HEK293 (cell line): ENCODE results near the gene ANTKMT.

Experiments
- GLIS2 ChIP-seq: fragments of 450-650 bp; formaldehyde crosslinking; IDR thresholded peaks from 2 replicates; pipeline ENCODE4 v1.5.1; 2016; ENCODE audit warnings: missing biosample characterization, missing genetic modification characterization
- HIC1 ChIP-seq: fragments of 450-650 bp; formaldehyde crosslinking; IDR thresholded peaks from 2 replicates; pipeline ENCODE4 v1.5.1; 2016; ENCODE audit warnings: missing biosample characterization, missing genetic modification characterization
- MEIS1 ChIP-seq: sonication (generic); formaldehyde crosslinking; IDR thresholded peaks from 2 replicates; pipeline ENCODE4 v1.8.1; 2022; ENCODE audit warnings: missing genetic modification reagents, mild to moderate bottlenecking, borderline replicate concordance
- MYNN ChIP-seq: fragments of 450-650 bp; formaldehyde crosslinking; IDR thresholded peaks from 2 replicates; pipeline ENCODE4 v1.5.1; 2016; ENCODE audit warnings: missing biosample characterization, missing genetic modification characterization, borderline replicate concordance
- REST ChIP-seq: fragments of 450-650 bp; formaldehyde crosslinking; IDR thresholded peaks from 2 replicates; pipeline ENCODE4 v1.5.1; 2016; ENCODE audit warnings: missing biosample characterization, missing genetic modification characterization
- SP7 ChIP-seq: fragments of 450-650 bp; formaldehyde crosslinking; IDR thresholded peaks from 2 replicates; pipeline ENCODE4 v1.5.1; 2016; ENCODE audit warnings: missing biosample characterization, missing genetic modification characterization
- ZBTB48 ChIP-seq: fragments of 450-650 bp; formaldehyde crosslinking; IDR thresholded peaks from 2 replicates; pipeline ENCODE4 v1.5.1; 2016; ENCODE audit warnings: missing biosample characterization, missing genetic modification characterization
- ZNF138 ChIP-seq: fragments of 450-650 bp; formaldehyde crosslinking; IDR thresholded peaks from 2 replicates; pipeline ENCODE4 v1.5.1; 2016; ENCODE audit warnings: missing biosample characterization, missing genetic modification characterization, borderline replicate concordance
- ZNF211 ChIP-seq: fragments of 450-650 bp; formaldehyde crosslinking; IDR thresholded peaks from 2 replicates; pipeline ENCODE4 v1.5.1; 2016; ENCODE audit warnings: low read depth, missing biosample characterization, missing genetic modification characterization
- ZNF23 ChIP-seq: fragments of 450-650 bp; formaldehyde crosslinking; IDR thresholded peaks from 2 replicates; pipeline ENCODE4 v1.5.1; 2016; ENCODE audit warnings: missing biosample characterization, missing genetic modification characterization, borderline replicate concordance
- ZNF280D ChIP-seq: fragments of 450-650 bp; formaldehyde crosslinking; IDR thresholded peaks from 2 replicates; pipeline ENCODE4 v1.5.1; 2016; ENCODE audit warnings: missing biosample characterization, missing genetic modification characterization
- ZNF302 ChIP-seq: fragments of 450-650 bp; formaldehyde crosslinking; IDR thresholded peaks from 2 replicates; pipeline ENCODE4 v1.5.1; 2016; ENCODE audit warnings: missing biosample characterization, missing genetic modification characterization, low read depth
- ZNF324 ChIP-seq: fragments of 450-650 bp; formaldehyde crosslinking; IDR thresholded peaks from 2 replicates; pipeline ENCODE4 v1.5.1; 2016; ENCODE audit warnings: missing biosample characterization, missing genetic modification characterization
- ZNF362 ChIP-seq: fragments of 450-650 bp; formaldehyde crosslinking; IDR thresholded peaks from 2 replicates; pipeline ENCODE4 v1.5.1; 2016; ENCODE audit warnings: missing biosample characterization, missing genetic modification characterization
- ZNF549 ChIP-seq: fragments of 450-650 bp; IDR thresholded peaks from 2 replicates; pipeline ENCODE4 v1.5.1; 2018; ENCODE audit warnings: missing biosample characterization, missing genetic modification characterization, mild to moderate bottlenecking, inconsistent platforms, moderate library complexity
- ZNF560 ChIP-seq: fragments of 450-650 bp; formaldehyde crosslinking; IDR thresholded peaks from 2 replicates; pipeline ENCODE4 v1.5.1; 2017; ENCODE audit warnings: missing biosample characterization, missing genetic modification characterization, borderline replicate concordance
- ZNF600 ChIP-seq: fragments of 450-650 bp; formaldehyde crosslinking; IDR thresholded peaks from 2 replicates; pipeline ENCODE4 v1.5.1; 2016; ENCODE audit warnings: missing biosample characterization, missing genetic modification characterization
- ZNF664 ChIP-seq: fragments of 450-650 bp; formaldehyde crosslinking; IDR thresholded peaks from 2 replicates; pipeline ENCODE4 v1.5.1; 2016; ENCODE audit warnings: missing biosample characterization, missing genetic modification characterization
- ZXDB ChIP-seq: fragments of 450-650 bp; formaldehyde crosslinking; IDR thresholded peaks from 2 replicates; pipeline ENCODE4 v1.5.1; 2016; ENCODE audit warnings: missing biosample characterization, missing genetic modification characterization
- TF ChIP-seq, protein P1 (sequence below): fragments of 450-650 bp; formaldehyde crosslinking; IDR thresholded peaks from 2 replicates; pipeline ENCODE4 v1.5.0; 2017; ENCODE audit warnings: missing biosample characterization, missing genetic modification characterization, borderline replicate concordance
- TF ChIP-seq, protein P2 (sequence below): fragments of 450-650 bp; formaldehyde crosslinking; IDR thresholded peaks from 2 replicates; pipeline ENCODE4 v1.5.1; 2016; ENCODE audit warnings: missing biosample characterization, missing genetic modification characterization
- TF ChIP-seq, protein P3 (sequence below): fragments of 450-650 bp; formaldehyde crosslinking; IDR thresholded peaks from 2 replicates; pipeline ENCODE4 v1.5.1; 2016; ENCODE audit warnings: missing biosample characterization, missing genetic modification characterization

ANTKMT gene

DNA sequence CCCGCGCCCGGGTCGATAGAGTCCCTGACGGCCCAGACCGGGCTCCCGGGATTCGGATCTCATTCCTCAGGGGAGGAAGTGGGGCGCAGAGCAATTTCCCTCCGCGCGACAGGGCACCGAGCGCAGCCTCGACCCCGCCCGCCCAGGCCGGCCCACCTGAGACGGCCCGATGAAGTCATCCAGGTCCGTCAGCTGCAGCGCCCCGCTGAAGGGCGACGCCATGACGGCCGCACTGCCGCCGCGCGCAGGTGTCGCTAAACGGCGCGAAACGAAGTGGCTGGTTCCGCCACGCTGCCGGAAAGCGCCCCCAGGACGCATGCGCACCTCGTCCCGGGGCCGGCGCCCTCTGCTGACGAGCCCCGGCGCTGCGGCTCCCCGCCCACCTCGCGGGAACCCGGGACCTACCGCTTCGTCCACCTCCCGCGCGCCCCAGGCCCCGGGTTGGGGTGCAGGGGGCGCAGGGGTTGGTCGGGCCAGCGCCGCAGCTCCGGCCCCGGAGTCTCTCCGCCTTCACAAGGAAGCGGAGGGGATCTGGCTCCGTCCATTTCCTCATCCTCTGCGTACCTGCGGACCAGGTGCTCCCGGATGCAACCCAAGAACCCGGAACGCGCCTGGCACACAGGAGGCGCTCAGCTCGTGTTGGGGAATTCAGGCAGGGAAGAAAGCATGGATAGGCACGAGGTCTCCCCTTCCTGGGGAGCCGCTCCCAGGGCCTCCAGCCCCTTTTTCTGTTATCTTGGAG, 20.0 kb downstream of the ANTKMT start, which contains the start of gene CIAO3 (continued):
- TF ChIP-seq, protein P1, sequence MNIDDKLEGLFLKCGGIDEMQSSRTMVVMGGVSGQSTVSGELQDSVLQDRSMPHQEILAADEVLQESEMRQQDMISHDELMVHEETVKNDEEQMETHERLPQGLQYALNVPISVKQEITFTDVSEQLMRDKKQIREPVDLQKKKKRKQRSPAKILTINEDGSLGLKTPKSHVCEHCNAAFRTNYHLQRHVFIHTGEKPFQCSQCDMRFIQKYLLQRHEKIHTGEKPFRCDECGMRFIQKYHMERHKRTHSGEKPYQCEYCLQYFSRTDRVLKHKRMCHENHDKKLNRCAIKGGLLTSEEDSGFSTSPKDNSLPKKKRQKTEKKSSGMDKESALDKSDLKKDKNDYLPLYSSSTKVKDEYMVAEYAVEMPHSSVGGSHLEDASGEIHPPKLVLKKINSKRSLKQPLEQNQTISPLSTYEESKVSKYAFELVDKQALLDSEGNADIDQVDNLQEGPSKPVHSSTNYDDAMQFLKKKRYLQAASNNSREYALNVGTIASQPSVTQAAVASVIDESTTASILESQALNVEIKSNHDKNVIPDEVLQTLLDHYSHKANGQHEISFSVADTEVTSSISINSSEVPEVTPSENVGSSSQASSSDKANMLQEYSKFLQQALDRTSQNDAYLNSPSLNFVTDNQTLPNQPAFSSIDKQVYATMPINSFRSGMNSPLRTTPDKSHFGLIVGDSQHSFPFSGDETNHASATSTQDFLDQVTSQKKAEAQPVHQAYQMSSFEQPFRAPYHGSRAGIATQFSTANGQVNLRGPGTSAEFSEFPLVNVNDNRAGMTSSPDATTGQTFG (tag by site-specific recombination) = no peak
- TF ChIP-seq SP7 (tag by site-specific recombination) (peak; percentile 88), ZNF211 (tag by site-specific recombination) (no peak), ZNF560 (no peak), ZNF362 (no peak), ZNF549 (tag by site-specific recombination) (no peak), MYNN (tag by site-specific recombination) (no peak), ZNF23 (tag by site-specific recombination) (no peak), GLIS2 (peak; percentile 67; the same call in 1 of the 2 replicates), HIC1 (0 out of 2 replicates have a peak, but pooled peaks have one; percentile 13), ZXDB (tag by site-specific recombination) (peak; percentile 94), MEIS1 (CRISPR knock-in tag) (no peak), REST (tag by site-specific recombination) (no peak), ZNF302 (tag by site-specific recombination) (no peak), ZNF138 (tag by site-specific recombination) (no peak), ZNF664 (no peak), ZNF280D (no peak), ZBTB48 (tag by site-specific recombination) (no peak; the same call in 1 of the 2 replicates), ZNF600 (tag by site-specific recombination) (peak; percentile 45; the same call in 1 of the 2 replicates), ZNF324 (tag by site-specific recombination) (0 out of 2 replicates have a peak, but pooled peaks have one; percentile 43)
- TF ChIP-seq, protein P2, sequence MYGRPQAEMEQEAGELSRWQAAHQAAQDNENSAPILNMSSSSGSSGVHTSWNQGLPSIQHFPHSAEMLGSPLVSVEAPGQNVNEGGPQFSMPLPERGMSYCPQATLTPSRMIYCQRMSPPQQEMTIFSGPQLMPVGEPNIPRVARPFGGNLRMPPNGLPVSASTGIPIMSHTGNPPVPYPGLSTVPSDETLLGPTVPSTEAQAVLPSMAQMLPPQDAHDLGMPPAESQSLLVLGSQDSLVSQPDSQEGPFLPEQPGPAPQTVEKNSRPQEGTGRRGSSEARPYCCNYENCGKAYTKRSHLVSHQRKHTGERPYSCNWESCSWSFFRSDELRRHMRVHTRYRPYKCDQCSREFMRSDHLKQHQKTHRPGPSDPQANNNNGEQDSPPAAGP (tag by site-specific recombination) = peak; percentile 91
- TF ChIP-seq, protein P3, sequence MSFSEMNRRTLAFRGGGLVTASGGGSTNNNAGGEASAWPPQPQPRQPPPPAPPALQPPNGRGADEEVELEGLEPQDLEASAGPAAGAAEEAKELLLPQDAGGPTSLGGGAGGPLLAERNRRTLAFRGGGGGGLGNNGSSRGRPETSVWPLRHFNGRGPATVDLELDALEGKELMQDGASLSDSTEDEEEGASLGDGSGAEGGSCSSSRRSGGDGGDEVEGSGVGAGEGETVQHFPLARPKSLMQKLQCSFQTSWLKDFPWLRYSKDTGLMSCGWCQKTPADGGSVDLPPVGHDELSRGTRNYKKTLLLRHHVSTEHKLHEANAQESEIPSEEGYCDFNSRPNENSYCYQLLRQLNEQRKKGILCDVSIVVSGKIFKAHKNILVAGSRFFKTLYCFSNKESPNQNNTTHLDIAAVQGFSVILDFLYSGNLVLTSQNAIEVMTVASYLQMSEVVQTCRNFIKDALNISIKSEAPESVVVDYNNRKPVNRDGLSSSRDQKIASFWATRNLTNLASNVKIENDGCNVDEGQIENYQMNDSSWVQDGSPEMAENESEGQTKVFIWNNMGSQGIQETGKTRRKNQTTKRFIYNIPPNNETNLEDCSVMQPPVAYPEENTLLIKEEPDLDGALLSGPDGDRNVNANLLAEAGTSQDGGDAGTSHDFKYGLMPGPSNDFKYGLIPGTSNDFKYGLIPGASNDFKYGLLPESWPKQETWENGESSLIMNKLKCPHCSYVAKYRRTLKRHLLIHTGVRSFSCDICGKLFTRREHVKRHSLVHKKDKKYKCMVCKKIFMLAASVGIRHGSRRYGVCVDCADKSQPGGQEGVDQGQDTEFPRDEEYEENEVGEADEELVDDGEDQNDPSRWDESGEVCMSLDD (tag by site-specific recombination) = peak; percentile 66
